OCI-LY7 (cell line): Measurements from ENCODE around the gene ZBTB47. TPM values are rescaled to one million over a fixed set of nuclear protein-coding genes. Genes with fewer than 3 reads are reported as not detected.

ENCODE experiments used
- BruUV-seq: library from RNA; stranded (reverse); fragments of 400-500 nt; replicated peaks from 2 replicates; lab custom pipeline; 2021; lab: Mats Ljungman, UMichigan
- CTCF ChIA-PET: fragments of 300-600 bp; sonication (Branson Sonifier 250); formaldehyde crosslinking; loops from one replicate; lab custom pipeline; 2022; ENCODE audit warnings: antibody characterized with exemption; ENCODE audit not compliant: unreplicated experiment; lab: Charles Lee
- POLR2A ChIA-PET: fragments of 300-600 bp; sonication (Branson Sonifier 250); formaldehyde crosslinking; loops from one replicate; lab custom pipeline; 2022; ENCODE audit warnings: antibody characterized with exemption; lab: Charles Lee
- DNase-seq: peaks from one replicate; pipeline ENCODE4 v3.0.0-alpha.2; 2015; ENCODE audit warnings: low spot score
- H2AFZ ChIP-seq: fragments of 200-600 bp; sonication (generic), shearing (Covaris generic); 2 replicates; pipeline ENCODE4 v1.6.1; 2014; ENCODE audit warnings: mild to moderate bottlenecking, antibody characterized with exemption, low read length, moderate library complexity
- H3K27ac ChIP-seq: fragments of 200-600 bp; sonication (generic); 2 replicates; pipeline ENCODE4 v1.5.1; 2014; ENCODE audit warnings: mixed run types, low read depth, mild to moderate bottlenecking, moderate library complexity, low read length, inconsistent platforms; ENCODE audit not compliant: poor library complexity, severe bottlenecking
- H3K36me3 ChIP-seq: fragments of 200-600 bp; sonication (generic); 2 replicates; pipeline ENCODE4 v1.6.1; 2014; ENCODE audit warnings: mild to moderate bottlenecking, antibody characterized with exemption, low read length, moderate library complexity, mixed read lengths; ENCODE audit not compliant: insufficient read depth
- H3K4me1 ChIP-seq: fragments of 200-600 bp; sonication (generic); 2 replicates; pipeline ENCODE4 v1.5.1; 2014; ENCODE audit warnings: mild to moderate bottlenecking, low read length; ENCODE audit not compliant: insufficient read depth, poor library complexity, severe bottlenecking
- H3K4me2 ChIP-seq: fragments of 200-600 bp; sonication (generic); 2 replicates; pipeline ENCODE4 v1.6.1; 2014; ENCODE audit warnings: mild to moderate bottlenecking, low read length
- H3K4me3 ChIP-seq: fragments of 200-600 bp; sonication (generic); 2 replicates; pipeline ENCODE4 v1.5.1; 2014; ENCODE audit warnings: mild to moderate bottlenecking, low read depth, low read length; ENCODE audit not compliant: poor library complexity, severe bottlenecking
- H3K79me2 ChIP-seq: fragments of 200-600 bp; sonication (generic); 2 replicates; pipeline ENCODE4 v1.6.1; 2016; ENCODE audit warnings: low read depth, mild to moderate bottlenecking, low read length, moderate library complexity, mixed read lengths; ENCODE audit not compliant: insufficient read depth
- H3K9me2 ChIP-seq: fragments of 200-600 bp; sonication (generic); 2 replicates; pipeline ENCODE4 v1.6.1; 2016; ENCODE audit warnings: mild to moderate bottlenecking, low read length, mixed read lengths; ENCODE audit not compliant: insufficient read depth
- H3K9me3 ChIP-seq: fragments of 200-600 bp; sonication (generic); 2 replicates; pipeline ENCODE4 v1.6.1; 2014; ENCODE audit warnings: mild to moderate bottlenecking, mixed run types, low read length, mixed read lengths
- H4K20me1 ChIP-seq: fragments of 200-600 bp; sonication (generic); 2 replicates; pipeline ENCODE4 v1.6.1; 2014; ENCODE audit warnings: mild to moderate bottlenecking, antibody characterized with exemption, low read length, moderate library complexity, mixed read lengths; ENCODE audit not compliant: insufficient read depth
- CTCF ChIP-seq: fragments of 200-600 bp; sonication (generic); conservative IDR thresholded peaks from 2 replicates; pipeline ENCODE4 v1.5.1; 2014; ENCODE audit warnings: mild to moderate bottlenecking, antibody characterized with exemption, low read length, moderate library complexity, mixed read lengths
- EZH2phosphoT487 ChIP-seq: fragments of 200-600 bp; sonication (generic); IDR thresholded peaks from 2 replicates; pipeline ENCODE4 v1.6.1; 2018; ENCODE audit warnings: low read depth, borderline replicate concordance, mild to moderate bottlenecking, mixed run types, antibody characterized with exemption, low read length, moderate library complexity, mixed read lengths
- intact Hi-C: fragments of 100-400 bp; cut with micrococcal nuclease; formaldehyde crosslinking; loops from one replicate; pipeline ENCODE4 v1.10.0; 2022; ENCODE audit not compliant: unreplicated experiment
- total RNA-seq, 2 experiments: library from RNA; depleted of rRNA in 1 of 2; stranded (reverse); fragments of >200 nt in 1 of 2; shearing (Covaris generic) in 1 of 2; gene quantifications; 2 replicates each; pipeline ENCODE4 v1.2.3, GENCODE V29; 2014 to 2022

Gene ZBTB47
- total RNA-seq, 2 experiments from 2014 or later: 0.09 TPM; not detected in 1

GRCh38 chr3:42705962-42706585 is 52.6 kb downstream of the ZBTB47 start:
- no TSS peak for BruUV-seq
- H3K27ac ChIP-seq: no peak overlapping the region
- H3K36me3 ChIP-seq: no peaks in the 10 kb centered on the region
- TF ChIP-seq CTCF (no peak), EZH2phosphoT487 (no peak)
- no peaks in the 10 kb centered on the region for H4K20me1 ChIP-seq
- H3K9me3 ChIP-seq: no peaks in the 10 kb centered on the region
- H2AFZ ChIP-seq: no peak overlapping the region
- ChIA-PET POLR2A (no interaction called here), CTCF (no interaction called here)
- no peaks in the 10 kb centered on the region for H3K9me2 ChIP-seq
- H3K4me1 ChIP-seq: no peaks in the 10 kb centered on the region
- H3K4me3 ChIP-seq: no peak overlapping the region
- no peak for DNase-seq
- no peak overlapping the region for H3K4me2 ChIP-seq
- no peaks in the 10 kb centered on the region for H3K79me2 ChIP-seq
- intact Hi-C loops: no loop called here

GRCh38 chr3:42706721-42707619 is 53.5 kb downstream of the ZBTB47 start:
- Histone ChIP-seq H3K4me1 (no peaks in the 10 kb centered on the region), H3K4me2 (no peak overlapping the region), H3K9me2 (no peaks in the 10 kb centered on the region), H3K4me3 (no peak overlapping the region), H2AFZ (no peak overlapping the region), H3K27ac (no peak overlapping the region), H4K20me1 (no peaks in the 10 kb centered on the region), H3K36me3 (no peaks in the 10 kb centered on the region), H3K79me2 (no peaks in the 10 kb centered on the region), H3K9me3 (no peaks in the 10 kb centered on the region)
- TF ChIP-seq EZH2phosphoT487 (no peak), CTCF (no peak)
- intact Hi-C loops: no loop called here
- ChIA-PET CTCF (no interaction called here), POLR2A (interaction anchor here (1.0 kb wide), 1 partner anchor 10 kb away, joined by 3 read pairs; no protein-coding TSS in a partner anchor)
- no TSS peak for BruUV-seq
- no peak for DNase-seq
